Keratinocyte (primary cell): ENCODE measurements around the gene PAFAH1B2.

Experiments used
- CTCF ChIP-seq, 3 experiments: IDR thresholded peaks in 1 of 3; conservative IDR thresholded peaks in 1 of 3; optimal IDR thresholded peaks in 1 of 3; 2 replicates in 2 of 3; 3 replicates in 1 of 3; pipeline versions ENCODE3 to v1.5.1; 2011; ENCODE audit warnings: low read length in 3 of 3, mild to moderate bottlenecking in 3 of 3, moderate library complexity in 2 of 3, control low read depth in 1 of 3, inconsistent platforms in 1 of 3; ENCODE audit not compliant: insufficient read depth in 2 of 3; ENCODE audit errors: extremely low read depth in 1 of 3
- EZH2 ChIP-seq: IDR thresholded peaks from one replicate; pipeline ENCODE4 v1.6.1; 2012; ENCODE audit warnings: inconsistent platforms, mild to moderate bottlenecking, low read length, moderate library complexity

- TF ChIP-seq CTCF (optimal IDR thresholded peaks at IDR 0.05 in 1 of 3, IDR thresholded peaks at IDR 0.05 in 1 of 3, conservative IDR thresholded peaks at IDR 0.05 in 1 of 3; ENCODE audit: extremely low read depth in 1 of 3, insufficient read depth in 2 of 3, low read length in 3 of 3) (no peak), EZH2 (no peak)
These were observed 48.4 kb downstream of the PAFAH1B2 start for GRCh38 chr11:117192401-117192875.
